Aorta (tissue), 5 donors: ENCODE results near the gene LARP6. TPM values are rescaled to one million over a fixed set of nuclear protein-coding genes. Genes with fewer than 3 reads are reported as not detected.
A peak's percentile ranks its signal among the peaks of the same experiment; 100 is the strongest.

ENCODE experiments used
- ATAC-seq: fragments of 200-7000 bp; cut with Tn5 transposase; one replicate; pipeline ENCODE4 v1.9.1; 2022; ENCODE audit warnings: moderate library complexity; ENCODE audit not compliant: low FRiP score
- DNase-seq, 2 donors: peaks; one replicate each; pipeline ENCODE4 v3.0.0-alpha.2; 2020
- H3K27ac ChIP-seq, 2 donors: one replicate each; pipeline ENCODE4 v1.5.1; 2013; ENCODE audit warnings: low read length in 2 of 2, mild to moderate bottlenecking in 2 of 2, moderate library complexity in 2 of 2, control low read depth in 1 of 2, inconsistent platforms in 1 of 2, low read depth in 1 of 2
- H3K27me3 ChIP-seq, 2 donors: one replicate each; pipeline ENCODE4 v1.6.1; 2013; ENCODE audit warnings: control low read depth in 1 of 2, low read length in 1 of 2, mild to moderate bottlenecking in 1 of 2, moderate library complexity in 1 of 2; ENCODE audit not compliant: insufficient read depth in 2 of 2, control insufficient read depth in 1 of 2
- H3K36me3 ChIP-seq, 2 donors: one replicate each; pipeline ENCODE4 v1.6.1; 2013; ENCODE audit warnings: control low read depth in 1 of 2, low read length in 1 of 2, mild to moderate bottlenecking in 1 of 2; ENCODE audit not compliant: insufficient read depth in 2 of 2, control insufficient read depth in 1 of 2
- H3K4me1 ChIP-seq, 2 donors: one replicate each; pipeline ENCODE4 v1.6.1; 2013; ENCODE audit warnings: low read length in 2 of 2, control low read depth in 1 of 2, mild to moderate bottlenecking in 1 of 2, moderate library complexity in 1 of 2; ENCODE audit not compliant: insufficient read depth in 2 of 2, control insufficient read depth in 1 of 2
- H3K4me3 ChIP-seq, 2 donors: one replicate each; pipeline ENCODE4 v1.5.1; 2013; ENCODE audit warnings: low read length in 2 of 2, control low read depth in 1 of 2, mild to moderate bottlenecking in 1 of 2
- H3K9me3 ChIP-seq: one replicate; pipeline ENCODE4 v1.6.1; 2013; ENCODE audit warnings: mild to moderate bottlenecking, low read length; ENCODE audit not compliant: control insufficient read depth
- WGBS, 2 donors: extraction: QIAGEN DNeasy Blood & Tissue Kit; methylation state at CpG; one replicate each; pipeline ENCODE4 v1.1.7; 2013; 5-methylcytosine and 5-hydroxymethylcytosine counted together
- intact Hi-C, 2 donors: fragments of 100-400 bp; cut with DNase I; formaldehyde crosslinking; loops; one replicate each; pipeline versions ENCODE4 v1.14.2 to v1.15.0; 2022
- polyA plus RNA-seq, 2 donors: library from polyadenylated mRNA; stranded (reverse); fragments of 200-250 nt; gene quantifications; one replicate each; pipeline ENCODE4 v1.2.3, GENCODE V29; 2013
- total RNA-seq, 2 donors: library from RNA; stranded (reverse); fragmentation: NEBNext Ultra II Directional; extraction: Animal tissue kit (Norgen Biotek cat#: 25700); gene quantifications; one replicate each; pipeline ENCODE4 v1.2.1, GENCODE V29; 2021
- donor health status: healthy with polysubstance abuse.
- donor health status: Bipolar disorder and iron deficiency.
- donor health status: DM: no; HTN: no; CAD: no.
- donor health status: DM: no; HTN: no; CAD: no.
- donor health status: DM: yes; HTN: yes; CAD: no.

Gene LARP6
- total and polyA plus RNA-seq, 4 donors = 31.2 to 73.3 (median 45.9) TPM

DNA sequence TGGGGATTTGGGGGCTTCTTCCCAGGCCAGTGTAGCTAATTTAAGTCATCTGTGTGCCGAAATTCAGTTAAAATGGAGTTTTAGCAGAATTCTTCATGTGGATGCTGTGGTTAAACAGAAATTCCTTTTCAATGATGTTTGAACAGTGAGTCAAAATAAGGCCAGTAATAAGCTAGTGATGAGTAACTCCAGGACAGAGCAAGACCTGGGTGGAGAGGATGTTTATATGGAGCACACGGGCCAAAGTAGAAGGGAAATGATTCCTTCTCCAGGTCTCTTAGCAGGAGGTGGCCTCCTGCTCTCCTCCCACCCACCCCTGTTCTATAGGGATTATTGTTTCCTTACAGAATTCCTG is 58.7 kb downstream of the LARP6 start:
- no peak overlapping the region for H3K27ac ChIP-seq
- 41 to 50% methylated on average over 2 of the region's 2 CpGs for WGBS, 2 donors
- ATAC-seq = no peak

GRCh38 chr15:70794596-70795310 is 59.2 kb downstream of the LARP6 start:
- intact Hi-C loops = no loop called here
- peak; percentile 8 for ATAC-seq
- peak overlapping the region in 1 of 2 donors; percentile 13 for H3K27ac ChIP-seq

More for the DNA sequence above, 58.7 kb downstream of the LARP6 start:
- Histone ChIP-seq H3K4me3 (no peak overlapping the region), H3K4me1 (no peaks in the 10 kb centered on the region), H3K27me3 (no peaks in the 10 kb centered on the region), H3K9me3 (no peaks in the 10 kb centered on the region), H3K36me3 (no peaks in the 10 kb centered on the region)
- intact Hi-C loops = no loop called here
- DNase-seq = no peak

GRCh38 chr15:70793694-70794093 is 60.3 kb downstream of the LARP6 start:
- DNase-seq (no peak), ATAC-seq (no peak)
- no peaks in the 10 kb centered on the region for H3K4me1 ChIP-seq
- H3K36me3 ChIP-seq = no peaks in the 10 kb centered on the region
- 79 to 84% methylated on average over 6 of the region's 6 CpGs for WGBS, 2 donors
- no peak overlapping the region for H3K27ac ChIP-seq
- intact Hi-C loops = no loop called here
- H3K4me3 ChIP-seq = no peak overlapping the region
- H3K9me3 ChIP-seq = no peaks in the 10 kb centered on the region
- no peaks in the 10 kb centered on the region for H3K27me3 ChIP-seq

More at GRCh38 chr15:70794596-70795310, 59.2 kb downstream of the LARP6 start:
- no peak for DNase-seq
- Histone ChIP-seq H3K9me3 (no peaks in the 10 kb centered on the region), H3K36me3 (no peaks in the 10 kb centered on the region), H3K27me3 (no peaks in the 10 kb centered on the region), H3K4me1 (no peaks in the 10 kb centered on the region), H3K4me3 (no peak overlapping the region)
- WGBS, 2 donors = 73% methylated on average over 12 of the region's 12 CpGs

DNA sequence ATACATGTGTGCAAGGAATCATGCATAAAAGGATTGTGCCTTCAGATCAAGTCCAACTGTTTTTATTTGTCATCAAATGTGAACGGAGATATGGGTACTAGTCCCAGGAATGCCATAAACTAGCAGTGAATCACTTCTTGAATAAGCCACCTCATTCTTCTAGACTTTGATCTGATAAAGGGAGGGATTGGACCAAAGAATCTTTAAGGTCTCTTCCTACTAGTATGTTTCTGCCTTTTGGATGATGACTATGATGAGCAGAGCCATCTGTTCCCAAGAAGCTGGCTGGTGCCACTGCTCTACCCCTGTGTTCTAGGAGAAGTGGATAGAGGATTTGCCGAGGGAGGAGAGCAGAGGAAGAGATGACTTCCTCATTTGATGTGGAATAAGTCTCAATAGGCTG is 61.8 kb downstream of the LARP6 start:
- H3K4me3 ChIP-seq = no peak overlapping the region
- no peaks in the 10 kb centered on the region for H3K4me1 ChIP-seq
- ATAC-seq (no peak), DNase-seq (no peak)
- 58 to 77% methylated on average over 2 of the region's 2 CpGs for WGBS, 2 donors
- no peaks in the 10 kb centered on the region for H3K9me3 ChIP-seq
- intact Hi-C loops = no loop called here
- no peaks in the 10 kb centered on the region for H3K27me3 ChIP-seq
- no peak overlapping the region for H3K27ac ChIP-seq
- H3K36me3 ChIP-seq = no peaks in the 10 kb centered on the region

GRCh38 chr15:70791259-70791658 is 62.7 kb downstream of the LARP6 start:
- DNase-seq (no peak), ATAC-seq (no peak)
- no peak overlapping the region for H3K27ac ChIP-seq
- no peaks in the 10 kb centered on the region for H3K36me3 ChIP-seq
- 86% methylated on average over 5 of the region's 5 CpGs for WGBS, 2 donors
- H3K4me3 ChIP-seq = no peak overlapping the region
- H3K27me3 ChIP-seq = no peaks in the 10 kb centered on the region
- no peaks in the 10 kb centered on the region for H3K9me3 ChIP-seq
- no peaks in the 10 kb centered on the region for H3K4me1 ChIP-seq
- intact Hi-C loops = no loop called here

DNA sequence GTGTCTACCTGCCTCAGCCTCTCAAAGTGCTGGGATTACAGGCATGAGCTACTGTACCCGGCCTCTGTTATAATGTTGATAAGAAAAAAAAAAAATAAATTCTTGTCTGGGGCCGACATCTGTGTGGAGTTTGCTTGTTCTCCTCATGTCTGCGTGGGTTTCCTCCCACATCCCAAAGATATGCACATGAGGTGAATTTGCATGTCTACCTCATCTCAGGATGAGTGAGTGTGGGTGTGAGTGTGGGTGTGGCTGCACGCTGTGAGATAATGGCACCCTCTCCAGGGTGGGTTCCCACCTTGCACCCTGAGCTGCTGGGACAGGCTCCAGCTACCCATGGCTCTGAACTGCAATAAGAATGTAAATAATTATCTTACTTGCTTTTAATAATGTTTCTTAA is 64.7 kb downstream of the LARP6 start:
- Histone ChIP-seq H3K9me3 (no peaks in the 10 kb centered on the region), H3K4me1 (no peaks in the 10 kb centered on the region), H3K36me3 (no peaks in the 10 kb centered on the region), H3K4me3 (no peak overlapping the region), H3K27ac (no peak overlapping the region), H3K27me3 (no peaks in the 10 kb centered on the region)
- no peak for ATAC-seq
- WGBS, 2 donors = 77 to 78% methylated on average over 4 of the region's 4 CpGs
- no peak for DNase-seq
- intact Hi-C loops = no loop called here

- H3K4me3 ChIP-seq = no peak overlapping the region
- H3K4me1 ChIP-seq = no peaks in the 10 kb centered on the region
- H3K27ac ChIP-seq = no peak overlapping the region
- ATAC-seq (no peak), DNase-seq (no peak)
- WGBS, 2 donors = 87 to 90% methylated on average over 6 of the region's 6 CpGs
- intact Hi-C loops = no loop called here
- no peaks in the 10 kb centered on the region for H3K36me3 ChIP-seq
- no peaks in the 10 kb centered on the region for H3K27me3 ChIP-seq
- H3K9me3 ChIP-seq = no peaks in the 10 kb centered on the region
These were observed 65.6 kb downstream of the LARP6 start for GRCh38 chr15:70788114-70789049.

DNA sequence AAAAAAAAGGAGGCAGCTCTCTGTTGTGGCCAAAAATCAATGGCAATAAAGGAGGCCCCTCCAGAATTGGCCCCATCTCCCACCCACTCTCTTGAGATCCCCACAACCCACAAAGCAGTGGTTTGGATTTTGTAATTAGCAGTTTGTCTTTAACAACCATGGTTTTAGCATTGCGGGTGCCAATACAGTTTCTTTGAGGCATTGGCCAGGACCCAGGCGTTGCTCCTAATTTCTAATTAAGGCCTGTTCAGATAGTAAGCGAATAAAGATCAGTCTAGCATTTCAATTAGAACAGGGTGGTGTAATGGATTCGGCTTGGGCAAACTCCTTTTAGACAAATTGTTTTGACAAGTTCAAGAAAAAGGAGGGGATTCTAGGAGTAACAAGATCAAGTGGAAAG is 67.0 kb downstream of the LARP6 start:
- DNase-seq (no peak), ATAC-seq (no peak)
- Histone ChIP-seq H3K4me3 (no peak overlapping the region), H3K4me1 (no peaks in the 10 kb centered on the region), H3K9me3 (no peaks in the 10 kb centered on the region), H3K27me3 (no peaks in the 10 kb centered on the region), H3K36me3 (no peaks in the 10 kb centered on the region), H3K27ac (no peak overlapping the region)
- intact Hi-C loops = no loop called here
- WGBS, 2 donors = 96 to 97% methylated on average over 4 of the region's 4 CpGs

- Histone ChIP-seq H3K9me3 (no peaks in the 10 kb centered on the region), H3K27me3 (no peaks in the 10 kb centered on the region), H3K36me3 (no peaks in the 10 kb centered on the region), H3K27ac (no peak overlapping the region), H3K4me3 (no peak overlapping the region), H3K4me1 (no peaks in the 10 kb centered on the region)
- intact Hi-C loops = no loop called here
- 60 to 67% methylated on average over 6 of the region's 6 CpGs for WGBS, 2 donors
- DNase-seq (no peak), ATAC-seq (no peak)
These were observed 70.3 kb downstream of the LARP6 start for GRCh38 chr15:70783610-70784022.
